ENCODE results near the gene GSC2. TPM values are rescaled to one million over a fixed set of nuclear protein-coding genes. Genes with fewer than 3 reads are reported as not detected.

Gene GSC2
- total RNA-seq, 1 experiment from 2014 or later: not detected

Other genes with a start within 250 kb of the GSC2 start
- gene DGCR6, start 244.0 kb downstream of the GSC2 start, total RNA-seq (2014; rRNA removed; shearing (Covaris generic)): 1.1 TPM in 1 of 2 replicates, not detected in the other
- gene PRODH, start 214.0 kb downstream of the GSC2 start, total RNA-seq (2014; rRNA removed; shearing (Covaris generic)): 0.10 TPM in 1 of 2 replicates, not detected in the other
- gene DGCR2, start 27.9 kb downstream of the GSC2 start, total RNA-seq (2014; rRNA removed; shearing (Covaris generic)): 19.1 TPM in 2 replicates
- gene TSSK2, start 19.0 kb downstream of the GSC2 start, total RNA-seq (2014; rRNA removed; shearing (Covaris generic)): not detected in 2 replicates
- 6.2 and 8.9 TPM in 2 replicates for gene ESS2, start 5.6 kb downstream of the GSC2 start, total RNA-seq (2014; rRNA removed; shearing (Covaris generic))
- 75.0 and 77.8 TPM in 2 replicates for gene SLC25A1, start 28.4 kb upstream of the GSC2 start, total RNA-seq (2014; rRNA removed; shearing (Covaris generic))
- 5.3 and 5.8 TPM in 2 replicates for gene CLTCL1, start 141.4 kb upstream of the GSC2 start, total RNA-seq (2014; rRNA removed; shearing (Covaris generic))